Brain pericyte (primary cell): Measurements from ENCODE around the gene ICAM2.

Experiments used
- DNase-seq: peaks from one replicate; pipeline ENCODE4 v3.0.0-alpha.2; 2012; ENCODE audit warnings: low read depth, low spot score

Gene ICAM2

GRCh38 chr17:64020056-64020766 is at the start of gene ICAM2:
TSS of gene ICAM2 (minus strand) at chr17:64020633. CDS start at chr17:64006691, 13,942 bp downstream.
- no peak for DNase-seq

GRCh38 chr17:64070213-64070612 is 49.8 kb upstream of the ICAM2 start:
- DNase-seq: no peak

GRCh38 chr17:64069143-64069542 is 48.7 kb upstream of the ICAM2 start:
- DNase-seq: no peak

GRCh38 chr17:64067657-64068056 is 47.2 kb upstream of the ICAM2 start:
- DNase-seq: no peak

- no peak for DNase-seq
These were observed 46.3 kb upstream of the ICAM2 start for GRCh38 chr17:64066716-64067115.

GRCh38 chr17:64065161-64065560 is 44.7 kb upstream of the ICAM2 start:
- no peak for DNase-seq

GRCh38 chr17:64064331-64064730 is 43.9 kb upstream of the ICAM2 start:
- DNase-seq: no peak

GRCh38 chr17:64063766-64064224 is 43.4 kb upstream of the ICAM2 start:
- no peak for DNase-seq

GRCh38 chr17:64063088-64063487 is 42.7 kb upstream of the ICAM2 start:
- DNase-seq: no peak

GRCh38 chr17:64061178-64061898 is 40.9 kb upstream of the ICAM2 start:
- DNase-seq: no peak

- DNase-seq: no peak
These were observed 39.9 kb upstream of the ICAM2 start for GRCh38 chr17:64060331-64060730.

- DNase-seq: no peak
These were observed 39.3 kb upstream of the ICAM2 start for GRCh38 chr17:64059756-64060155.

GRCh38 chr17:64058621-64059020 is 38.2 kb upstream of the ICAM2 start:
- no peak for DNase-seq

GRCh38 chr17:64057701-64058263 is 37.3 kb upstream of the ICAM2 start:
- no peak for DNase-seq

- DNase-seq: no peak
These were observed 36.0 kb upstream of the ICAM2 start for GRCh38 chr17:64056269-64057005.

GRCh38 chr17:64055183-64056142 is 35.0 kb upstream of the ICAM2 start:
- no peak for DNase-seq

GRCh38 chr17:64054304-64054703 is 33.9 kb upstream of the ICAM2 start:
- no peak for DNase-seq

GRCh38 chr17:64053101-64053500 is 32.7 kb upstream of the ICAM2 start:
- DNase-seq: no peak

- no peak for DNase-seq
These were observed 30.7 kb upstream of the ICAM2 start for GRCh38 chr17:64051153-64051552.

GRCh38 chr17:64048805-64049204 is 28.4 kb upstream of the ICAM2 start:
- DNase-seq: no peak

GRCh38 chr17:64045176-64045575 is 24.7 kb upstream of the ICAM2 start:
- no peak for DNase-seq
